Measurements from ENCODE around the gene ARPC1B.

DNA sequence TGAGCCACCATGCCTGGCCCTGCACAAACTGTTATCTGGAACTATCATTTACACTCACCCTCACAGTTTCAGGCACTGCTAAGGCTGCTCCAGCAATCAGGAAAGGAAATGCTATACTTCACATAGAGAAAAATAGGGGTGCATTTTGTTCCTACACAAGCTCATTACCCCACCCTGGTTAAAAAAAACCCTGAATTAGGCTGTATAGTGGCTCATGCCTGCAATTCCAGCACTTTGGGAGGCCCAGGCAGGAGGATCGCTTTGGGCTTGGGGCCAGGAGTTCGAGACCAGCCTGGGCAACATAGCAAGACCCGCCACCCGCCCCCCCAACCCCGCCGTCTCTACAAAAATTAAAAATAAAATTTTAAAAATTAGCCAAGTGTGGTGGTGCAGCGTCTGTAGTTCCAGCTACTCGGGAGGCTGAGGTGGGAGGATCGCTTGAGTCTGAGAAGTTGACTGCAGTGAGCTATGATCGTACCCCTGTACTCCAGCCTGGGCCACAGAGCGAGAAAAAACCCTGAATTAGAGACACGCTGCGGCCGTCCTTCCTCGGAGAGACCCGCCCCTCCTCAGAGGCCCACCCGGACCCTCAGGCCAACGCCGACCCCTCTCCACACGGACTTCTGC is 63.5 kb downstream of the ARPC1B start:
- TF ChIP-seq, protein P1, sequence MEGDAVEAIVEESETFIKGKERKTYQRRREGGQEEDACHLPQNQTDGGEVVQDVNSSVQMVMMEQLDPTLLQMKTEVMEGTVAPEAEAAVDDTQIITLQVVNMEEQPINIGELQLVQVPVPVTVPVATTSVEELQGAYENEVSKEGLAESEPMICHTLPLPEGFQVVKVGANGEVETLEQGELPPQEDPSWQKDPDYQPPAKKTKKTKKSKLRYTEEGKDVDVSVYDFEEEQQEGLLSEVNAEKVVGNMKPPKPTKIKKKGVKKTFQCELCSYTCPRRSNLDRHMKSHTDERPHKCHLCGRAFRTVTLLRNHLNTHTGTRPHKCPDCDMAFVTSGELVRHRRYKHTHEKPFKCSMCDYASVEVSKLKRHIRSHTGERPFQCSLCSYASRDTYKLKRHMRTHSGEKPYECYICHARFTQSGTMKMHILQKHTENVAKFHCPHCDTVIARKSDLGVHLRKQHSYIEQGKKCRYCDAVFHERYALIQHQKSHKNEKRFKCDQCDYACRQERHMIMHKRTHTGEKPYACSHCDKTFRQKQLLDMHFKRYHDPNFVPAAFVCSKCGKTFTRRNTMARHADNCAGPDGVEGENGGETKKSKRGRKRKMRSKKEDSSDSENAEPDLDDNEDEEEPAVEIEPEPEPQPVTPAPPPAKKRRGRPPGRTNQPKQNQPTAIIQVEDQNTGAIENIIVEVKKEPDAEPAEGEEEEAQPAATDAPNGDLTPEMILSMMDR (IDR thresholded peaks at IDR 0.05), result no peak
- no peak for TF ChIP-seq POLR2AphosphoS5 (IDR thresholded peaks at IDR 0.05)
- no peak for TF ChIP-seq POLR2A (IDR thresholded peaks at IDR 0.05)
- no peak for TF ChIP-seq EP300 (IDR thresholded peaks at IDR 0.05)
